ENCODE results near the gene ZNF772. TPM values are rescaled to one million over a fixed set of nuclear protein-coding genes. Genes with fewer than 3 reads are reported as not detected.
A peak's percentile ranks its signal among the peaks of the same experiment; 100 is the strongest.
"Not testable (repeated sequence)": the region's sequence is repeated elsewhere in the genome, so short reads cannot be mapped to it uniquely, and the experiment has no call there.

ZNF772 gene
- 3.7 TPM for total RNA-seq

- DNase-seq (ENCODE audit: low spot score in 2 of 2): peak; percentile 65 to 92
- Histone ChIP-seq H3K4me3 (peak within 1 kb of the TSS; percentile 57 to 77), H3K36me3 (peaks cover 34 to 39% of the 10 kb centered on the region in 2 donors), H3K27ac (peak within 1 kb of the TSS; percentile 63 to 76), H3K4me1 (no peaks in the 10 kb centered on the region), H3K9me3 (peaks cover 42 to 64% of the 10 kb centered on the region in 2 donors), H3K27me3 (no peaks in the 10 kb centered on the region)
- TF ChIP-seq CTCF (IDR thresholded peaks at IDR 0.05): peak in 2 of 3 experiments; percentile 25 to 28
- intact Hi-C loops (cut with DNase I): loop anchor here (1.0 to 10.0 kb wide), 2 partner anchors 10 to 677 kb away; partner anchors contain the start of genes ZNF329 and ZNF419
These were observed at the start of gene ZNF772 for GRCh38 chr19:57477191-57478008. Gene ZNF772, minus strand, starts transcription at chr19:57477566. Its CDS starts 257 bp downstream, at chr19:57477309.

DNA sequence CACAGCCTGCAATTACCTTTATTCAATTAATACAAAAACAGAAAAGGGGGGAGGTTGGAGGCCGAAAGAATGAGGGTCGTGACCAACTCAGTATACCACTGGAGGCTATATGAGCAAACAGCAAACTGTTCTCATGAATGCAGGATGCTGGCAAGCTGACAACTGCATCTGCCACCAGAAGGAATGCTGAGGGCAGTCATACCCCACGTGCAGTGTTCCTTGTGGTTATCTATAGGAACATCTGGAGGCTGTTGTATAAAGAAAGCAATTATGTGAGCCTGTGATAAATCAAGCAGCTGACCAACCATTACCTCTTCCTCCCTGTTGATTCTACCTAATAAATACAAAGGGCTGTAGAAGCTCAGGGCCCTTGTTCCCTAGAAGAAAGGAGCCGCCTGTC lies 40.7 kb upstream of the ZNF772 start:
- intact Hi-C loops (cut with DNase I); H3K27me3 ChIP-seq; H3K4me3 ChIP-seq; H3K4me1 ChIP-seq; DNase-seq (ENCODE audit: low spot score in 2 of 2); H3K27ac ChIP-seq: not testable (repeated sequence)
- Histone ChIP-seq H3K36me3 (peaks cover 7 to 21% of the 10 kb centered on the region in 2 donors), H3K9me3 (peaks cover 9 to 45% of the 10 kb centered on the region in 2 donors)

DNA sequence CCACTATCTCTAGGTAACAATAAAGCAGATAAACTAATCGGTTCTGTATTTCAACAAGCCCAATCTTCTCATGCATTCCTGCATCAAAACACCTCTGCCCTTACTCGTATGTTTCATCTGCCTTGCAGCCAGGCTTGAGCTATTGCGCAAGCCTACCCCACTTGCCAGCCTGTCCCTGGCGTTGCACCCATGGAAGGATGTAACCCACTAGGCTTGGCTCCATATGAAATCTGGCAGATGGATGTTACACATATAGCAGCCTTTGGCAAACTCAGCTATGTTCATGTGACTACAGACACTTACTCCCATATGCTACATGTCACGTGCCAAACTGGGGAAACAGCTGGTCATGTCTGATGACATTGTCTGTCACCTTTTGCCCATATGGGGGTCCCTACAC lies 37.9 kb upstream of the ZNF772 start:
- no peaks in the 10 kb centered on the region for H3K4me1 ChIP-seq
- no peak overlapping the region for H3K27ac ChIP-seq
- no peaks in the 10 kb centered on the region for H3K27me3 ChIP-seq
- H3K9me3 ChIP-seq: peaks cover 18 to 60% of the 10 kb centered on the region in 2 donors
- intact Hi-C loops (cut with DNase I): no loop called here
- peaks cover 7 to 21% of the 10 kb centered on the region in 2 donors for H3K36me3 ChIP-seq
- TF ChIP-seq CTCF (IDR thresholded peaks at IDR 0.05): no peak
- no peak for DNase-seq (ENCODE audit: low spot score in 2 of 2)
- no peak overlapping the region for H3K4me3 ChIP-seq

DNA sequence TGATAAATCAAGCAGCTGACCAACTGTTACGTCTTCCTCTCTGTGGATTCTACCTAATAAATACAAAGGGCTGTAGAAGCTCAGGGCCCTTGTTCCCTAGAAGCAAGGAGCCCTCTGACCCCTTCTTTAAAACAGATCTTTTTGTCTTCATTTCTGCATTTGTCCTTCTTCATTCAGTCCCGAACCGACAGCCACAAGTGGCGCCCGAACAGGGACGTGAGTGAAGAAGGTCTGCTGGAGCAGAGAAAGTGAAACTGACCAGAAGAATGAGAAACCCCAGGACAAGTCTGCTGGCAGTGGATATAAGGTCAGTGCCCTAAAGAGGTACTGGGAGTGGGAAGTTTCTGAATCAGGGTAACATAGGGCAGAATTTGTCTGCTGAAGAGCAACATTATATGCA lies 35.5 kb upstream of the ZNF772 start:
- intact Hi-C loops (cut with DNase I): no loop called here
- no peak for DNase-seq (ENCODE audit: low spot score in 2 of 2)
- H3K4me3 ChIP-seq: no peak overlapping the region
- H3K4me1 ChIP-seq: no peaks in the 10 kb centered on the region
- no peak for TF ChIP-seq CTCF (IDR thresholded peaks at IDR 0.05)
- no peak overlapping the region for H3K27ac ChIP-seq
- H3K27me3 ChIP-seq: no peaks in the 10 kb centered on the region
- peaks cover 28 to 74% of the 10 kb centered on the region in 2 donors for H3K9me3 ChIP-seq
- H3K36me3 ChIP-seq: peaks cover 10 to 25% of the 10 kb centered on the region in 2 donors

DNA sequence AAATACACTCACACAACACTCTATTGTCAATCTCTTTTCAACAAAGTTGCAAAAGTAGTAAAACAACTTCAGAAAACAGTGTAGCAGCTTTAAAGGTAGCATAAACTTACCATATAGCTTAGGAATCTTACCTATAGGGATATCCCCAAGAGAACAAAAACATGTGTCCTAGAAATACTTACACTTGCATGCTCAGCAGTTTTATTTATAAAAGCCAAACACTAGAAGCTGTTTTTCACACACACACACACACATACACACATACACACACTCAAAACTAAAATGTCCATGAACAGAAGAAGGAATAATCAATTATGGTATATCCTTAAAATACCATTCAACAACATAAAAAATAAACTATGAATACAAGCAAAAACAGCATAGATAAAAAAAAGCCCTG lies 34.1 kb upstream of the ZNF772 start:
- Histone ChIP-seq H3K36me3 (peaks cover 18 to 30% of the 10 kb centered on the region in 2 donors), H3K4me1 (no peaks in the 10 kb centered on the region), H3K9me3 (peaks cover 31 to 77% of the 10 kb centered on the region in 2 donors), H3K27ac (no peak overlapping the region), H3K4me3 (no peak overlapping the region), H3K27me3 (no peaks in the 10 kb centered on the region)
- TF ChIP-seq CTCF (IDR thresholded peaks at IDR 0.05): no peak
- intact Hi-C loops (cut with DNase I): no loop called here
- DNase-seq (ENCODE audit: low spot score in 2 of 2): no peak

- H3K4me3 ChIP-seq: no peak overlapping the region
- H3K4me1 ChIP-seq: no peaks in the 10 kb centered on the region
- no peak for TF ChIP-seq CTCF (IDR thresholded peaks at IDR 0.05)
- peaks cover 26 to 73% of the 10 kb centered on the region in 2 donors for H3K9me3 ChIP-seq
- intact Hi-C loops (cut with DNase I): no loop called here
- no peaks in the 10 kb centered on the region for H3K27me3 ChIP-seq
- no peak overlapping the region for H3K27ac ChIP-seq
- peaks cover 37 to 48% of the 10 kb centered on the region in 2 donors for H3K36me3 ChIP-seq
- no peak for DNase-seq (ENCODE audit: low spot score in 2 of 2)
These were observed 28.8 kb upstream of the ZNF772 start for GRCh38 chr19:57506163-57506562.

GRCh38 chr19:57500400-57500799 lies 23.0 kb upstream of the ZNF772 start:
- DNase-seq (ENCODE audit: low spot score in 2 of 2); H3K27me3 ChIP-seq; intact Hi-C loops (cut with DNase I); H3K27ac ChIP-seq; H3K4me1 ChIP-seq: not testable (repeated sequence)
- peak overlapping the region; percentile 5 to 74 for H3K4me3 ChIP-seq
- H3K36me3 ChIP-seq: peaks cover 11 to 23% of the 10 kb centered on the region in 2 donors
- peaks cover 11 to 54% of the 10 kb centered on the region in 2 donors for H3K9me3 ChIP-seq

DNA sequence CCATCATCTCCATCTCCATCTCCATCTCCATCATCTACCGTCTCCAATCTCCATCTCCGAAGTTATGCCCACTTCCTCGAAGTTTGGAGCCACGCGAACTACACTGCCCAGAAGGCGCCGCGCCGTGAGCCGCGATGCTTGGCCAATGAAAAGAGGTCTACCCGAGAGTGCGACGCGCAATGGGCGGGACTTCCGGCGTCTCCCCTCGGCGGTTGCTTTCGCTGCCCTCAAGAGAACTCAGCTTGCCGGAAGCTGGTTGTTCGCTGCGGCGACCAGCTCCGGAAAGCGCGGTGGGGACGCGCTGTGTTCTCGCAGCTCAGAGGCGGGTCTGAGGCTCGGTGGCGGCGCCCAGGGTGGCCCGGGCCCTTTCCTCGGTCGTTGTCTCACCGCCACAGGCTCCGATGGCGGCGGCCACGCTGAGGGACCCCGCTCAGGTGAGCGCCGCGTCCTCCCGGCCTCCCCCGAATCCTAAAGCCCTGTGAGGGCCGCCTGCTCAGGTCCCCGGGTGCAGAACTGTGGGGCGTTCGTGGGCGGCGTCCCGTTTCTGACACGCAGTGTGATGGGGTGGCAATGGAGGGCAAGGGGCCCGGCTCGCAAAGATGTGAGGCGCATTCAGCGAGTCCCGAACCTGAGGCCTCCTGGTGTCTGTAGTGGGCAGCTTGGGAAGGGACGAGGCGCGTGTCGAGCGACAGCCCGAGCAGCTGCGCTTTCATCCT lies 22.5 kb upstream of the ZNF772 start, which contains the start of gene ZNF773:
Gene ZNF773 (plus strand): TSS at position 259 of the 716 bp plus-strand sequence. CDS start 143 bp downstream, at position 402.
- H3K27me3 ChIP-seq; intact Hi-C loops (cut with DNase I); H3K4me1 ChIP-seq: not testable (repeated sequence)
- Histone ChIP-seq H3K36me3 (peaks cover 9 to 17% of the 10 kb centered on the region in 2 donors), H3K9me3 (peaks cover 15 to 56% of the 10 kb centered on the region in 2 donors), H3K4me3 (peak within 1 kb of the TSS; percentile 74 to 78), H3K27ac (peak within 1 kb of the TSS; percentile 70 to 76)
- DNase-seq (ENCODE audit: low spot score in 2 of 2): peak; percentile 60 to 95
